Skeletal muscle cell (primary cell): ENCODE data around the gene MECP2.
A peak's percentile ranks its signal among the peaks of the same experiment; 100 is the strongest.

Experiments
- DNase-seq: peaks from one replicate; pipeline ENCODE4 v3.0.0-alpha.2; 2010; ENCODE audit warnings: low read depth
- H3K4me3 ChIP-seq: 2 replicates; pipeline ENCODE4 v1.5.1; 2011; ENCODE audit warnings: low read depth, mild to moderate bottlenecking, control low read depth, low read length, moderate library complexity

MECP2 gene

DNA sequence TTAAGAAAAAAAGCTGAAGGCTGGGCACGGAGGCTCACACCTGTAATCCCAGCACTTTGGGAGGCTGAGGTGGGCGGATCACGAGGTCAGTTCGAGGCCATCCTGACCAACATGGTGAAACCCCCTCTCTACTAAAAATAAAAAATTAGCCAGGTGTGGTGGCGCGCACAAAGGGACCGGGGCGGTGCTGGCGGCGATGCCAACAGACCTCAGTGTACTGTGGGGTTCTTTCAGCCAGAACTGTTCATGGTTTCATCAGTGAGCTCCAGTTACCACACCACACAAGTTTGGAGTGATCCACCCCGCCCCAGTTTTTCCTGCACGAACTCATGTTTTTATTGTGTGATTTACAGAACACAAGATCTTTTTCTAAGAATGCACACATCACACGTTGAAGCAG, 56.7 kb downstream of the MECP2 start:
- H3K4me3 ChIP-seq = no peak overlapping the region

GRCh38 chrX:154040307-154040756, 57.2 kb downstream of the MECP2 start:
- no peak overlapping the region for H3K4me3 ChIP-seq

More for the DNA sequence above, 56.7 kb downstream of the MECP2 start:
- DNase-seq = no peak

GRCh38 chrX:154039577-154039976, 57.9 kb downstream of the MECP2 start:
- H3K4me3 ChIP-seq = no peak overlapping the region
- DNase-seq = no peak

More at GRCh38 chrX:154040307-154040756, 57.2 kb downstream of the MECP2 start:
- DNase-seq = peak; percentile 64

GRCh38 chrX:154038656-154039055, 58.9 kb downstream of the MECP2 start:
- no peak overlapping the region for H3K4me3 ChIP-seq
- DNase-seq = no peak

GRCh38 chrX:154037754-154038153, 59.8 kb downstream of the MECP2 start:
- no peak overlapping the region for H3K4me3 ChIP-seq
- no peak for DNase-seq

GRCh38 chrX:154036513-154036912, 61.0 kb downstream of the MECP2 start:
- DNase-seq = no peak
- H3K4me3 ChIP-seq = no peak overlapping the region

DNA sequence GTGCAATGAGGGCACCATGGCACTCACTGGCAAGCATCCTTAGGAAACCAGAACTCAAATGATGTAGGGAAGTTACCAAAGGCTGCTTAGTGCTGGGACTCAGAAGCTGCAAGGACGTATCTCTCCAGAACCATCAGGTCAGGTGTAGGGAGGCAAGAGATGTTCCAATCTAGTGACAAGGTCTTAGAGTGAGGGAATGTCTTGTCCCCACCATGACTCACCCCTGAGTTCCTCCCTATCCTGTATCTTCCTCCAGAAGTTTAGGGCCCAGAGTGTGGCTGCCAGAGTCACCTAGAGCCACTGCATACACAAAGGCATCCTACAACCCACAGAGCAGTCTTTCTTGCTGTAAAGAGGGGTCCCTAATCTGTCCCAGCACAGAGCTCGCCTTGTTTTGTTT, 63.7 kb downstream of the MECP2 start:
- DNase-seq = no peak
- no peak overlapping the region for H3K4me3 ChIP-seq

- no peak for DNase-seq
- H3K4me3 ChIP-seq = no peak overlapping the region
These were observed 64.9 kb downstream of the MECP2 start for GRCh38 chrX:154032653-154033052.

GRCh38 chrX:154032160-154032559, 65.4 kb downstream of the MECP2 start:
- DNase-seq = no peak
- H3K4me3 ChIP-seq = no peak overlapping the region

DNA sequence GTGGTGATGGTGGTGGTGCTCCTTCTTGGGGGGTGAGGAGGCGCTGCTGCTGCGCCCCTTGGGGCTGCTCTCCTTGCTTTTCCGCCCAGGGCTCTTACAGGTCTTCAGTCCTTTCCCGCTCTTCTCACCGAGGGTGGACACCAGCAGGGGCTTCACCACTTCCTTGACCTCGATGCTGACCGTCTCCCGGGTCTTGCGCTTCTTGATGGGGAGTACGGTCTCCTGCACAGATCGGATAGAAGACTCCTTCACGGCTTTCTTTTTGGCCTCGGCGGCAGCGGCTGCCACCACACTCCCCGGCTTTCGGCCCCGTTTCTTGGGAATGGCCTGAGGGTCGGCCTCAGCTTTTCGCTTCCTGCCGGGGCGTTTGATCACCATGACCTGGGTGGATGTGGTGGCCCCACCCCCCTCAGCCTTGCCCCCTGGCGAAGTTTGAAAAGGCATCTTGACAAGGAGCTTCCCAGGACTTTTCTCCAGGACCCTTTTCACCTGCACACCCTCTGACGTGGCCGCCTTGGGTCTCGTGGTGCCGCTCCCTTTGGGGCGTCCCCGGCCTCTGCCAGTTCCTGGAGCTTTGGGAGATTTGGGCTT, 66.7 kb downstream of the MECP2 start:
- H3K4me3 ChIP-seq = no peak overlapping the region
- no peak for DNase-seq

DNA sequence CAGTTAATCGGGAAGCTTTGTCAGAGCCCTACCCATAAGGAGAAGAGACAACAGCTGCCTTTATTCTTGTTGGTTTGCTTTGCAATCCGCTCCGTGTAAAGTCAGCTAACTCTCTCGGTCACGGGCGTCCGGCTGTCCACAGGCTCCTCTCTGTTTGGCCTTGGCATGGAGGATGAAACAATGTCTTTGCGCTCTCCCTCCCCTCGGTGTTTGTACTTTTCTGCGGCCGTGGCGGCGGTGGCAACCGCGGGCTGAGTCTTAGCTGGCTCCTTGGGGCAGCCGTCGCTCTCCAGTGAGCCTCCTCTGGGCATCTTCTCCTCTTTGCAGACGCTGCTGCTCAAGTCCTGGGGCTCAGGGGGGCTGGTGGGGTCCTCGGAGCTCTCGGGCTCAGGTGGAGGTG, 67.3 kb downstream of the MECP2 start:
- DNase-seq = no peak
- H3K4me3 ChIP-seq = no peak overlapping the region

DNA sequence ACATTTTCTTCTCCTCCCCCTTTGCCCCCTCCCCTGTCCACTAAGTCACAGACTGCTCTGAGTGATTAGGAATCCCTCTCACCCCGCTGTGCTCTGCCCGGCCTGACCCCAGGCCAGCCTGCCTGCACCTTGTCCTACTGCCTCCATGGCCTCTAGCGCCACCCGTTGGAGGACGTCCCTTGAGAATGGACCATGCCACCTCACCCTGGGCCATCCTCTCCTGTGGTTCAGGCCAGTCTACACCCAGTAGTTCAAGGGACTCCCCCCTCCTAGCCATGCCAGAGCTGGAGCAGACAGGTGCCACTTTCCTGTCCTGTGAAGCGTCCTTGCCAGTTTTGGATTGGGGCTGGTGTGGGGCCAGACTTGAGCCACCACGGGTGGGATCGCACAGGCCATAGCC, 68.1 kb downstream of the MECP2 start:
- DNase-seq = no peak
- no peak overlapping the region for H3K4me3 ChIP-seq

- no peak for DNase-seq
- no peak overlapping the region for H3K4me3 ChIP-seq
These were observed 68.9 kb downstream of the MECP2 start for GRCh38 chrX:154028502-154029184.

DNA sequence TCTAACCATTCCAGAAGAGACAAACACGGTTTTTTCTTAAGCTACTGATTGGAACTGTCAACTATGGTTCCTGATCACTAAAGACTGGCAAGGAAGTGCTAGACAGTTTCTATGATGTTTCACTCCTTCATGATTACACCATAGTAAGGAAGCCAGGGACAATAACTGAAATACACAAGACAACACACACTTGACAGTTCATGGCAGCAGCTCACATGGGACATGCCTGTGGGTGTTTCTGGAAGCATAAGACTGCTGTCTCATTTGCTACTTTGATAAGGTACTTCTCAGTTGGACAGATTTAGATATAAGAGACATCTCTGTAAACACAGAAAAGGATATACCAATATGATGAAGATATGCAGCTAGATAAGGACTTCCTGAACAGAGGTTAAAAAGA, 69.5 kb downstream of the MECP2 start:
- DNase-seq = no peak

DNA sequence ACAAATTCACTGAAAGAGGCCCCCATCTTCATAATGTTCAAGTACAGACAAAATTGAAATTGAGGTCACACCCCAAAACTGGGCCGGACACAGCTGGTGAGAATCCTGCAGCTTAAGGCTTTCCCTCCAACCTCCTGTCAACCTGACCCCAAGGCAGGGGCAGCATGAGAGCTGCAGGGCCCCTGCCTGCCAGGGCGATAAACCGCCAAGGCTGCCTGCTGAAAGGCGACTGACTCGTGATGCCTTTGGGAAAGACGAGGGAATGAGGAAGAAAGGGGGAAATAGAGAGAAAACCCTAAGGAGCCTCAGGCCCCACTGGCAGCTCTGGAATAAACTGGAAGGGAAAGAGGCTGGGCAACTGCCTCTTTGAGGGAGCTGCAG, 70.5 kb downstream of the MECP2 start:
- no peak overlapping the region for H3K4me3 ChIP-seq
- DNase-seq = no peak

More for the DNA sequence above, 69.5 kb downstream of the MECP2 start:
- H3K4me3 ChIP-seq = no peak overlapping the region

- no peak overlapping the region for H3K4me3 ChIP-seq
- no peak for DNase-seq
These were observed 71.1 kb downstream of the MECP2 start for GRCh38 chrX:154026136-154027021.

GRCh38 chrX:154025230-154025629, 72.3 kb downstream of the MECP2 start:
- DNase-seq = no peak
- H3K4me3 ChIP-seq = no peak overlapping the region

- DNase-seq = no peak
- H3K4me3 ChIP-seq = no peak overlapping the region
These were observed 73.2 kb downstream of the MECP2 start for GRCh38 chrX:154024271-154024670.

DNA sequence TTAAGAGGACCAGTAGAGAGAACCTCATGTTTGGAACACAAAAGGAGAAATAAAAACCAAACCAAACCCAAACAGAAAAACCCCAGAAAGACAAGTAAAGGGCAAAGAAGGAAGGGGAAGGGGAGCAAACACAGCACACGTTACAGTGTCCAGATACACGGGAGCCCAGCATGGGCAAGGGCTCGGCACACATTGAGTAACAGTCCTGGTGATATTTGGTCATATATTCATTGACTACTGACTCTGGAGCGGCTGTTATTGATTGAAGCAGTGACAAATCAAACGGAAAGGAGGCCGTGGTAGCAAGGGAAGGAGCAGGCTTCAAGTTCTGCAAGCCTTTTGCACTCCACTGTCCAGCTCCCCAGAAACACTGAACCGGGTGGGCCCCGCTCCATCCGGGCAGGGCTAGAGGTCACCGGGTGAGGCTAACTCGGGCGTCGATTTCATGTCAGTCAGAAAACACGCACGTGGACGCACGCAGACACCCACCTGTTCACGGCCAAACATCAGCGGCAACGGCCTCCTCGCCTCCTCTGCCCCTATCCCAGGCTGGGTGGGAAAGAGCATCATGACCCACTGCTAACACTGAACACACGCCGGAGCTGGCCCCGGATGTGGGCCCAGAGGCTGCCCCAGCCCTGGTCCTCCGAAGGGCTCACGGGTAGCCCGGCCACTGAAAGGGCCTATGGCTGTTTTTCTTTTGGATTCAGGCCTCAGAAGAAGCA, 74.1 kb downstream of the MECP2 start:
- DNase-seq = no peak
- no peak overlapping the region for H3K4me3 ChIP-seq

DNA sequence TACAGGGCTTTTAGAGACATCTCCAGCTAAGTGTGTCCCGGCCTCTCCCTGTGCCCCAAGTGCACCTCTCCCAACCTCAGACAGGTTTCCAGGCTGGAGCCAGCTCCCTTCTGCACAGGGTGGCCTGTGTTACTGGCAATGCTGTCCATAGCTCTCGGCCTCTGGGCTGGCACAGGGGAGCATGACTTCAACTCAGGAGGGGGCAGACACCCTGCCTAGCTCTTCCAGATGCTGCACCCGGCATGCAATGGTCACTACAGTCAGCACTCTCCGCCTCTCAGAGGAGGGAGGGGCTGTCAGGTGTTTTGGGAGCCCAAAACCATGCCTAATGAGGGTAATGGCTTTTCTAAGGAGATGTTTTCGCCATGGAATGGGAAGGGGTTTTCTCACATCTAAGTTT, 75.4 kb downstream of the MECP2 start:
- DNase-seq = no peak
- H3K4me3 ChIP-seq = no peak overlapping the region
